Lung (tissue), 13 donors: ENCODE results near the gene ENPEP. TPM values are rescaled to one million over a fixed set of nuclear protein-coding genes. Genes with fewer than 3 reads are reported as not detected.

Experiments used
- ATAC-seq: fragments of 200-7000 bp; cut with Tn5 transposase; one replicate; pipeline ENCODE4 v1.9.1; 2020; ENCODE audit warnings: moderate number of reproducible peaks; ENCODE audit not compliant: insufficient read depth, low FRiP score
- DNase-seq, 3 donors: peaks; one replicate each; pipeline ENCODE4 v3.0.0-alpha.2; 2013 to 2017
- H3K27ac ChIP-seq, 2 donors: one replicate each; pipeline ENCODE4 v1.5.1; 2013; ENCODE audit warnings: mild to moderate bottlenecking in 2 of 2, moderate library complexity in 2 of 2, control low read depth in 1 of 2, inconsistent platforms in 1 of 2, low read depth in 1 of 2, low read length in 1 of 2
- H3K27me3 ChIP-seq, 3 donors: one replicate each; pipeline ENCODE4 v1.5.1; 2013; ENCODE audit warnings: low read length in 2 of 3; ENCODE audit not compliant: control insufficient read depth in 3 of 3, insufficient read depth in 3 of 3
- H3K36me3 ChIP-seq, 4 donors: one replicate each; pipeline ENCODE4 v1.5.1; 2013; ENCODE audit warnings: low read length in 4 of 4, mild to moderate bottlenecking in 1 of 4, moderate library complexity in 1 of 4; ENCODE audit not compliant: control insufficient read depth in 4 of 4, insufficient read depth in 4 of 4
- H3K4me1 ChIP-seq, 5 donors: one replicate each; pipeline ENCODE4 v1.5.1; 2013; ENCODE audit warnings: low read length in 5 of 5, mild to moderate bottlenecking in 2 of 5, moderate library complexity in 1 of 5; ENCODE audit not compliant: control insufficient read depth in 5 of 5, insufficient read depth in 5 of 5
- H3K4me3 ChIP-seq: one replicate; pipeline ENCODE4 v1.5.1; 2013; ENCODE audit warnings: mild to moderate bottlenecking, control low read depth, moderate library complexity
- H3K9ac ChIP-seq, 2 donors: one replicate each; pipeline ENCODE4 v1.5.1; 2013; ENCODE audit warnings: low read length in 2 of 2, control low read depth in 1 of 2; ENCODE audit not compliant: insufficient read depth in 1 of 2
- H3K9me3 ChIP-seq, 4 donors: one replicate each; pipeline ENCODE4 v1.5.1; 2013; ENCODE audit warnings: low read length in 3 of 4, mild to moderate bottlenecking in 1 of 4, moderate library complexity in 1 of 4; ENCODE audit not compliant: control insufficient read depth in 4 of 4, insufficient read depth in 3 of 4
- CTCF ChIP-seq: IDR thresholded peaks from 2 replicates; pipeline ENCODE4 v1.5.1; 2012; ENCODE audit warnings: mild to moderate bottlenecking; ENCODE audit errors: control extremely low read depth, extremely low read depth
- WGBS, 2 donors: extraction: QIAGEN DNeasy Blood & Tissue Kit; methylation state at CpG; one replicate each; pipeline ENCODE4 v1.1.7; 2013; 5-methylcytosine and 5-hydroxymethylcytosine counted together
- polyA plus RNA-seq, 2 donors: library from polyadenylated mRNA; stranded (reverse); fragments of 200-250 nt; gene quantifications; one replicate each; pipeline ENCODE4 v1.2.1, GENCODE V29; 2013
- small RNA-seq: library from RNA; depleted of rRNA; stranded (forward); fragments of <200 nt; gene quantifications from one replicate; pipeline ENCODE3, GENCODE V24; 2014; ENCODE audit warnings: low replicate concordance
- total RNA-seq, 2 donors: library from RNA; depleted of rRNA in 1 of 2; stranded (reverse); fragments of >200 nt in 1 of 2; gene quantifications; one replicate each; pipeline ENCODE4 v1.2.1, GENCODE V29; 2014 to 2021
- donor health status: control.
- donor health status: control.
- donor health status: Bipolar disorder and iron deficiency.
- donor health status: healthy.
- donor health status: DM: yes; HTN: yes; CAD: no.

ENPEP gene
- total and polyA plus RNA-seq, 4 donors: 1.0 to 26.3 (median 3.6) TPM

- ATAC-seq (no peak), DNase-seq (no peak)
- peaks cover 0 to 18% (median 0%) of the 10 kb centered on the region in 4 donors for H3K9me3 ChIP-seq
- TF ChIP-seq CTCF: no peak
- WGBS, 2 donors: 10 to 12% methylated on average over 23 of the region's 23 CpGs
- no peak overlapping the region for H3K9ac ChIP-seq
- H3K27ac ChIP-seq: no peak overlapping the region
- H3K36me3 ChIP-seq: no peaks in the 10 kb centered on the region
- peaks cover 0 to 16% (median 0%) of the 10 kb centered on the region in 5 donors for H3K4me1 ChIP-seq
- H3K4me3 ChIP-seq: no peak overlapping the region
- peaks cover 2 to 99% (median 92%) of the 10 kb centered on the region in 3 donors for H3K27me3 ChIP-seq
Observed at GRCh38 chr4:110612631-110613269, 136.8 kb downstream of the ENPEP start.

- Histone ChIP-seq H3K9me3 (peaks cover 0 to 26% (median 0%) of the 10 kb centered on the region in 4 donors), H3K27ac (no peak overlapping the region), H3K36me3 (no peaks in the 10 kb centered on the region), H3K27me3 (peaks cover 5 to 99% (median 95%) of the 10 kb centered on the region in 3 donors), H3K4me3 (no peak overlapping the region), H3K9ac (no peak overlapping the region), H3K4me1 (peaks cover 0 to 21% (median 0%) of the 10 kb centered on the region in 5 donors)
- no peak for TF ChIP-seq CTCF
- DNase-seq: no peak
- no peak for ATAC-seq
- 14 to 22% methylated on average over 3 of the region's 3 CpGs for WGBS, 2 donors
Observed at GRCh38 chr4:110613745-110614144, 137.8 kb downstream of the ENPEP start.

GRCh38 chr4:110614173-110614963 lies 138.4 kb downstream of the ENPEP start:
- WGBS, 2 donors: 15% methylated on average over 27 of the region's 27 CpGs
- DNase-seq: peak in 1 of 3 donors; percentile 2
- ATAC-seq: no peak
- Histone ChIP-seq H3K4me1 (peaks cover 0 to 21% (median 0%) of the 10 kb centered on the region in 5 donors), H3K27ac (no peak overlapping the region), H3K9ac (no peak overlapping the region), H3K9me3 (peaks cover 0 to 29% (median 0%) of the 10 kb centered on the region in 4 donors), H3K27me3 (peaks cover 10 to 99% (median 95%) of the 10 kb centered on the region in 3 donors), H3K36me3 (no peaks in the 10 kb centered on the region), H3K4me3 (no peak overlapping the region)
- TF ChIP-seq CTCF: no peak

Small RNAs within 50 kb of the gene (small RNA-seq; reads per million reads assigned to genes)
- not detected for gene RF00494

Other genes starting within 250 kb of the ENPEP start
- not detected for gene PITX2, start 146.9 kb downstream of the ENPEP start, total RNA-seq
- gene PITX2, start 146.9 kb downstream of the ENPEP start, polyA plus RNA-seq: not detected